SK-N-SH (cell line): Measurements from ENCODE around the gene PTPN18.

ENCODE experiments used
- EP300 ChIP-seq, 2 experiments: IDR thresholded peaks; 2 replicates each; pipeline versions ENCODE4 v1.4.0 to v1.6.1; 2012; ENCODE audit warnings: borderline replicate concordance in 1 of 2, low read depth in 1 of 2, low read length in 1 of 2
- TF ChIP-seq, protein P1 (sequence below): fragments of 200-600 bp; sonication (generic); IDR thresholded peaks from 2 replicates; pipeline ENCODE4 v1.6.1; 2017; ENCODE audit warnings: antibody characterized with exemption, mild to moderate bottlenecking, moderate library complexity

GRCh38 chr2:130391058-130391871 lies 35.4 kb downstream of the PTPN18 start:
- no peak for TF ChIP-seq EP300 (IDR thresholded peaks at IDR 0.05; ENCODE audit: borderline replicate concordance in 1 of 2, low read depth in 1 of 2, low read length in 1 of 2)
- TF ChIP-seq, protein P1, sequence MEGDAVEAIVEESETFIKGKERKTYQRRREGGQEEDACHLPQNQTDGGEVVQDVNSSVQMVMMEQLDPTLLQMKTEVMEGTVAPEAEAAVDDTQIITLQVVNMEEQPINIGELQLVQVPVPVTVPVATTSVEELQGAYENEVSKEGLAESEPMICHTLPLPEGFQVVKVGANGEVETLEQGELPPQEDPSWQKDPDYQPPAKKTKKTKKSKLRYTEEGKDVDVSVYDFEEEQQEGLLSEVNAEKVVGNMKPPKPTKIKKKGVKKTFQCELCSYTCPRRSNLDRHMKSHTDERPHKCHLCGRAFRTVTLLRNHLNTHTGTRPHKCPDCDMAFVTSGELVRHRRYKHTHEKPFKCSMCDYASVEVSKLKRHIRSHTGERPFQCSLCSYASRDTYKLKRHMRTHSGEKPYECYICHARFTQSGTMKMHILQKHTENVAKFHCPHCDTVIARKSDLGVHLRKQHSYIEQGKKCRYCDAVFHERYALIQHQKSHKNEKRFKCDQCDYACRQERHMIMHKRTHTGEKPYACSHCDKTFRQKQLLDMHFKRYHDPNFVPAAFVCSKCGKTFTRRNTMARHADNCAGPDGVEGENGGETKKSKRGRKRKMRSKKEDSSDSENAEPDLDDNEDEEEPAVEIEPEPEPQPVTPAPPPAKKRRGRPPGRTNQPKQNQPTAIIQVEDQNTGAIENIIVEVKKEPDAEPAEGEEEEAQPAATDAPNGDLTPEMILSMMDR, result no peak
